ENCODE data around the gene SLC40A1. TPM values are rescaled to one million over a fixed set of nuclear protein-coding genes. Genes with fewer than 3 reads are reported as not detected.

Gene SLC40A1
- total RNA-seq, 3 donors from 2014 or later = 42.2 to 183 (median 162) TPM

GRCh38 chr2:189587780-189588179 lies 7.2 kb upstream of the SLC40A1 start:
- no peak for DNase-seq (ENCODE audit: low spot score in 2 of 2)
- no peaks in the 10 kb centered on the region for H3K9me3 ChIP-seq
- TF ChIP-seq CTCF (IDR thresholded peaks at IDR 0.05) = no peak
- H3K4me3 ChIP-seq = no peak overlapping the region
- H3K27ac ChIP-seq = no peak overlapping the region
- no peaks in the 10 kb centered on the region for H3K27me3 ChIP-seq
- H3K36me3 ChIP-seq = no peaks in the 10 kb centered on the region
- no peaks in the 10 kb centered on the region for H3K4me1 ChIP-seq
- intact Hi-C loops (cut with DNase I; ENCODE audit: low total_unique reads) = no loop called here

GRCh38 chr2:189585226-189585756 lies 4.7 kb upstream of the SLC40A1 start:
- TF ChIP-seq POLR2AphosphoS5 (IDR thresholded peaks at IDR 0.05) = no peak
- TF ChIP-seq POLR2A (IDR thresholded peaks at IDR 0.05) = no peak
- TF ChIP-seq CTCF (IDR thresholded peaks at IDR 0.05) = no peak
- Histone ChIP-seq H3K27ac (no peak overlapping the region), H3K27me3 (no peaks in the 10 kb centered on the region), H3K4me1 (no peaks in the 10 kb centered on the region), H3K36me3 (no peaks in the 10 kb centered on the region), H3K9me3 (no peaks in the 10 kb centered on the region), H3K4me3 (no peak overlapping the region)
- intact Hi-C loops (cut with DNase I; ENCODE audit: low total_unique reads) = no loop called here
- no peak for DNase-seq (ENCODE audit: low spot score in 2 of 2)

GRCh38 chr2:189584686-189585085 lies 4.1 kb upstream of the SLC40A1 start:
- Histone ChIP-seq H3K36me3 (no peaks in the 10 kb centered on the region), H3K27ac (no peak overlapping the region), H3K9me3 (no peaks in the 10 kb centered on the region), H3K4me1 (no peaks in the 10 kb centered on the region), H3K27me3 (no peaks in the 10 kb centered on the region), H3K4me3 (no peak overlapping the region)
- no peak for TF ChIP-seq POLR2A (IDR thresholded peaks at IDR 0.05)
- TF ChIP-seq CTCF (IDR thresholded peaks at IDR 0.05) = no peak
- TF ChIP-seq POLR2AphosphoS5 (IDR thresholded peaks at IDR 0.05) = no peak
- no peak for DNase-seq (ENCODE audit: low spot score in 2 of 2)
- intact Hi-C loops (cut with DNase I; ENCODE audit: low total_unique reads) = no loop called here

GRCh38 chr2:189583227-189584198 lies 2.9 kb upstream of the SLC40A1 start:
- Histone ChIP-seq H3K9me3 (no peaks in the 10 kb centered on the region), H3K4me3 (no peak overlapping the region), H3K4me1 (no peaks in the 10 kb centered on the region), H3K27ac (no peak overlapping the region), H3K27me3 (no peaks in the 10 kb centered on the region), H3K36me3 (no peaks in the 10 kb centered on the region)
- TF ChIP-seq CTCF (IDR thresholded peaks at IDR 0.05) (no peak), POLR2A (IDR thresholded peaks at IDR 0.05) (no peak), POLR2AphosphoS5 (IDR thresholded peaks at IDR 0.05) (no peak)
- DNase-seq (ENCODE audit: low spot score in 2 of 2) = no peak
- intact Hi-C loops (cut with DNase I; ENCODE audit: low total_unique reads) = no loop called here

GRCh38 chr2:189582809-189583192 lies 2.2 kb upstream of the SLC40A1 start:
- no peaks in the 10 kb centered on the region for H3K4me1 ChIP-seq
- H3K9me3 ChIP-seq = no peaks in the 10 kb centered on the region
- TF ChIP-seq POLR2AphosphoS5 (IDR thresholded peaks at IDR 0.05) (no peak), POLR2A (IDR thresholded peaks at IDR 0.05) (no peak), CTCF (IDR thresholded peaks at IDR 0.05) (no peak)
- H3K36me3 ChIP-seq = no peaks in the 10 kb centered on the region
- no peak overlapping the region for H3K27ac ChIP-seq
- H3K27me3 ChIP-seq = no peaks in the 10 kb centered on the region
- DNase-seq (ENCODE audit: low spot score in 2 of 2) = no peak
- no peak overlapping the region for H3K4me3 ChIP-seq
- intact Hi-C loops (cut with DNase I; ENCODE audit: low total_unique reads) = no loop called here
